ENCODE measurements around the gene PDILT. TPM values are rescaled to one million over a fixed set of nuclear protein-coding genes. Genes with fewer than 3 reads are reported as not detected.

The PDILT gene
- total and polyA plus RNA-seq, 4 donors = not detected

- TF ChIP-seq CTCF (IDR thresholded peaks at IDR 0.05; ENCODE audit: control extremely low read depth, extremely low read depth) = no peak
- Histone ChIP-seq H3K4me3 (no peak overlapping the region), H3K27me3 (ENCODE audit: control insufficient read depth in 3 of 3, insufficient read depth in 3 of 3, low read length in 2 of 3) (peaks cover 0 to 14% (median 2%) of the 10 kb centered on the region in 3 donors), H3K27ac (ENCODE audit: low read depth in 1 of 2, low read length in 1 of 2) (no peak overlapping the region), H3K9me3 (ENCODE audit: control insufficient read depth in 4 of 4, insufficient read depth in 3 of 4, low read length in 3 of 4) (peaks cover 0 to 2% (median 0%) of the 10 kb centered on the region in 4 donors), H3K4me1 (ENCODE audit: control insufficient read depth in 5 of 5, insufficient read depth in 5 of 5, low read length in 5 of 5) (no peaks in the 10 kb centered on the region), H3K36me3 (ENCODE audit: control insufficient read depth in 4 of 4, insufficient read depth in 4 of 4, low read length in 4 of 4) (no peaks in the 10 kb centered on the region), H3K9ac (ENCODE audit: insufficient read depth in 1 of 2, low read length in 2 of 2) (no peak overlapping the region)
- no peak for DNase-seq
- no peak for ATAC-seq (ENCODE audit: insufficient read depth, low FRiP score)
- WGBS, 2 donors = 81 to 82% methylated on average over 6 of the region's 6 CpGs
These were observed 54.9 kb downstream of the PDILT start for GRCh38 chr16:20349615-20350014.

GRCh38 chr16:20348365-20349185 is 56.0 kb downstream of the PDILT start:
- peaks cover 0 to 2% (median 0%) of the 10 kb centered on the region in 4 donors for H3K9me3 ChIP-seq (ENCODE audit: control insufficient read depth in 4 of 4, insufficient read depth in 3 of 4, low read length in 3 of 4)
- no peak for ATAC-seq (ENCODE audit: insufficient read depth, low FRiP score)
- no peak for TF ChIP-seq CTCF (IDR thresholded peaks at IDR 0.05; ENCODE audit: control extremely low read depth, extremely low read depth)
- peaks cover 0 to 14% (median 2%) of the 10 kb centered on the region in 3 donors for H3K27me3 ChIP-seq (ENCODE audit: control insufficient read depth in 3 of 3, insufficient read depth in 3 of 3, low read length in 2 of 3)
- no peak overlapping the region for H3K9ac ChIP-seq (ENCODE audit: insufficient read depth in 1 of 2, low read length in 2 of 2)
- no peaks in the 10 kb centered on the region for H3K4me1 ChIP-seq (ENCODE audit: control insufficient read depth in 5 of 5, insufficient read depth in 5 of 5, low read length in 5 of 5)
- WGBS, 2 donors = 23 to 37% methylated on average over 71 to 77 of the region's 77 CpGs
- DNase-seq = no peak
- H3K4me3 ChIP-seq = no peak overlapping the region
- H3K27ac ChIP-seq (ENCODE audit: low read depth in 1 of 2, low read length in 1 of 2) = no peak overlapping the region
- H3K36me3 ChIP-seq (ENCODE audit: control insufficient read depth in 4 of 4, insufficient read depth in 4 of 4, low read length in 4 of 4) = no peaks in the 10 kb centered on the region

GRCh38 chr16:20347666-20348364 is 56.7 kb downstream of the PDILT start:
- H3K9ac ChIP-seq (ENCODE audit: insufficient read depth in 1 of 2, low read length in 2 of 2) = no peak overlapping the region
- no peak for TF ChIP-seq CTCF (IDR thresholded peaks at IDR 0.05; ENCODE audit: control extremely low read depth, extremely low read depth)
- H3K4me1 ChIP-seq (ENCODE audit: control insufficient read depth in 5 of 5, insufficient read depth in 5 of 5, low read length in 5 of 5) = no peaks in the 10 kb centered on the region
- H3K9me3 ChIP-seq (ENCODE audit: control insufficient read depth in 4 of 4, insufficient read depth in 3 of 4, low read length in 3 of 4) = peaks cover 0 to 2% (median 0%) of the 10 kb centered on the region in 4 donors
- 58 to 63% methylated on average over 12 of the region's 12 CpGs for WGBS, 2 donors
- H3K27me3 ChIP-seq (ENCODE audit: control insufficient read depth in 3 of 3, insufficient read depth in 3 of 3, low read length in 2 of 3) = peaks cover 0 to 14% (median 2%) of the 10 kb centered on the region in 3 donors
- H3K36me3 ChIP-seq (ENCODE audit: control insufficient read depth in 4 of 4, insufficient read depth in 4 of 4, low read length in 4 of 4) = no peaks in the 10 kb centered on the region
- no peak for DNase-seq
- no peak overlapping the region for H3K27ac ChIP-seq (ENCODE audit: low read depth in 1 of 2, low read length in 1 of 2)
- H3K4me3 ChIP-seq = no peak overlapping the region
- ATAC-seq (ENCODE audit: insufficient read depth, low FRiP score) = no peak

Measured in lung (tissue), 12 donors.